Kidney tubule cell (primary cell): ENCODE data around the gene CHMP6.

Experiments used
- DNase-seq: peaks from one replicate; pipeline ENCODE4 v3.0.0-alpha.2; 2018; ENCODE audit warnings: low spot score

CHMP6 gene

DNA sequence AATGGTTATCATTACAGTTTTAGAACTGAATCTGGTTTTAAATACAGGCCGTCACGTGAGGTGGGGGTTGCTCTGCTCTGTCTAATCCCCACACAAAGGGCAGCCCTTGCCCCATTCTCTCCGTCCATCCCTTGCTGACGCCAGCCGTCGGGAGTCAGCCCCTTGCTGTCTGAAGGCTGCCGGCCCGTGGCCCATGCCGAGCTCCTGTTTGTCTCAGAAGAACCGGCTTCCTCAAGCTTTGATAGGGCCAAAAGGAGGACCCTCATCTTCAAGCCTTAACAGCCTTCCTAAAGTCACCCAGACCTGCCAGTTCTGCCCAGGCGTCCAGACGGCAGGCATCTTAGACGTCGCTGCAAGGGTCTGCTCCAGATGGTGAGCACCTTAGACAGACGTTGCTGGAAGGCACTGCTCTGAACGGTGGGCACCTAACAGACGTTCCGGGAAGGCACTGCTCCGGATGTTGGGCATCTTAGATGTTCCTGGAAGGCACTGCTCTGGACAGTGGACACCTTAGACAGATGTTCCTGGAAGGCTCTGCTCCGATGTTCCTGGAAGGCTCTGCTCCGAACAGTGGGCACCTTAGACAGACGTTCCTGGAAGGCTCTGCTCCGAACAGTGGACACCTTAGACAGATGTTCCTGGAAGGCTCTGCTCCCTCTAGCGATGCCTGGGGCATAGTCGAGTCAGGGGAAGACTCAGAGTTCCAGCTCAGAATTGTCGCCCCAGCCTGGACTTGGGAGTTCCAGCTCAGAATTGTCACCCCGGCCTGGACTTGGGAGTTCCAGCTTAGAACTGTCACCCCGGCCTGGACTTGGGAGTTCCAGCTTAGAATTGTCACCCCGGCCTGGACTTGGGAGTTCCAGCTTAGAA lies 35.1 kb upstream of the CHMP6 start:
- no peak for DNase-seq

GRCh38 chr17:80957461-80957941 lies 34.1 kb upstream of the CHMP6 start:
- DNase-seq, result no peak

DNA sequence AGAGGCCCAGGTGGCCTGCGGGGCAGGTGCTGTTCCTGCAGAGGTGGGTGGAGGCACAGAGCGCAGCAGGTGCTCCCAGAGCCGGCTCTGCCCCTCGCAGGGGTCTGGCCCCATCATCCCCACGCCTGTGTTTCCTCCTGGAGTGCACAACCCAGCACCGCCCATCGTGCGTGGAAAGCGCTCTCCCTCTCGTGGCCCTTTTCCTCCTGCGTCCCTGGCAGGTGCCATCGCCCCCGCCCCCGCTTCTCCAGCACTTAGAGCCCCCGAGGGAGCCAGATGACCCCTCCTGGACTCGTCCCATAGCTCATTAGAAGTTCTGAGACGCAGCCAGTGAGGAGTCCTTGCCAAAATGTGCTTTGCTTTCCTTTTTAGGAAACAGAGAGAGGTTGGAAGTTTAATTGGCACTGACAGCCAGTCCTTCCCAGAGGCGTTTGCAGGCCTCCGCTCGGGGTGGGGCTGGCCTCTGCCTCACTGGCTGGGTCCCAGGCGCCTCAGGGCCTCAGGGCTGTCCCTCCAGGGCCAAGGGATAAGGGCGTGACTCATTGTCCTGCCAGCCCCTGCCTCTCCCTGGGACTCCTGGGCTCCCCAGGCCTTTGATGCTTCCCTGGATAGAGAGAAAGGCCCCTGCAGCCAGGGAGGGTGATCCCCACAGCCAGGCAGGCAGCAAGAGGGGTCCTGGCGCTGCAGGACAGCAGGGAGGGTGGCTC lies 32.2 kb upstream of the CHMP6 start:
- no peak for DNase-seq

DNA sequence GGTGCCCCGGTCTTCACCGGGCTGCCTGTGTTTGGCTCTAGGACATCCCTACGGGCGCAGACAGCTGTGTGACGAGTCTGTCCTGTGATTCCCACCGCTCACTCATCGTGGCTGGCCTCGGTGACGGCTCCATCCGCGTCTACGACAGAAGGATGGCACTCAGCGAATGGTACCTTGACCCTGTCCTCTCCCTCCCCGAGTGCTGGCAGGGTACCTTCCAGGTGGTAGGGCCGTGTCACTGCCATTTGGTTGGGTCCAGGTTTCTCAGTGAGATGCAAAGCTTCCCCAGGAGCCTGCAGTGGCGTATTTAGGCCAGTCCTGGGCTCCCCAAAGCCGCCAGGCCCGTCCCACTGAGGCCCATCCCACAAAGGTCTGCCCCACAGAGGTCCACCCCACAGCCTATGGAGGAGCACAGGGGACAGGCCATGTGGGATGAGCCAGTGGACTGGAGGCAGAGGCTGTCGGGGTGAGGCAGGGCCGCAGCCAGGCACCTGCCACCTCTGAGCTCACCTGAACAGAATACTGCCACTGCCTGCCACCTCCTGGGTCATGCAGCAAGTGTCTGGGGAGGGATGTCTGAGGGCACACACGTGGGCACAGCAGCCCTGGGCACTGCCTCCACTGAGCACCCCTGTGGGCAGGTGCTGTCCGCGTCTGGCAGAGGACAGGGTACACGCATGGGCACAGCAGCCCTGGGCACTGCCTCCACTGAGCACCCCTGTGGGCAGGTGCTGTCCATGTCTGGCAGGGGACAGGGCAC lies 31.4 kb upstream of the CHMP6 start:
- no peak for DNase-seq

GRCh38 chr17:80960797-80961452 lies 30.7 kb upstream of the CHMP6 start:
- DNase-seq, result no peak

DNA sequence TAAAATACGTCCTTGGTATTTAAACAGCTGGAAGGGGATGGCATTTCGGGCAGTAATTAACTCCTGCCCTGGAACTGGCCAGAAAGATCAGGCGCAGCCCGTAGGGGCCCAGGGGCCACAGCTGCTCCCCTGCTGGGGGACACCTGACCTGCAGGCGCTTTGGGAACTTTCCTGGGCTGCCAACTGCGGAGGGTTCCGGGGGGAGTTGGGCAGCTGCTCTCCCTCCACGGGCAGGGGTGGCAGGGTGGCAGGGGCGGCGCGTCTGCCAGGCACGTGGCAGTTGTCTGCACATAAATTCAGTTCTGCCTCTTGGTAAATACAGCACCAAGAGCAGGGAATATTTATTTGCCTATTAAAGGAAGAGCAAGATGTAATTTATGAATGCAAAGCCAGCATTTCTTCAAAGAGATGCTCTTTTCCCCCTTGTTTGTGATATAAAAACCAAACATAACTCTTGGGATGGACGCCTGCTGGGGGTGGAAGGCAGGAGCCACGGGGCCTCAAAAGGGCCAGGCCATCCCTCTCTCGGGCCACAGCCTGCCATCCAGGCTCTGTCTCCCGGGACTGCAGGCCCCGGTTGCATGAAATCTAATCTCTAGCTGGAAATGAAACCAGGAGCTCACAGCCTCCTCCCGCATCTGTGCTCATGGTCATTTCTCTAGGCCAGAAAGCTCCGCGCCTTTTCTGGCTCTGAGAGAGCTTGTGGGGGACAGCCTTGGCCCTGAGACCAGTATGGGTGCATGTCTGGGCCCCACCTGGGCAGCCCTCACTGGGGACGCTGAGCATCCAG lies 29.9 kb upstream of the CHMP6 start:
- DNase-seq, result no peak

DNA sequence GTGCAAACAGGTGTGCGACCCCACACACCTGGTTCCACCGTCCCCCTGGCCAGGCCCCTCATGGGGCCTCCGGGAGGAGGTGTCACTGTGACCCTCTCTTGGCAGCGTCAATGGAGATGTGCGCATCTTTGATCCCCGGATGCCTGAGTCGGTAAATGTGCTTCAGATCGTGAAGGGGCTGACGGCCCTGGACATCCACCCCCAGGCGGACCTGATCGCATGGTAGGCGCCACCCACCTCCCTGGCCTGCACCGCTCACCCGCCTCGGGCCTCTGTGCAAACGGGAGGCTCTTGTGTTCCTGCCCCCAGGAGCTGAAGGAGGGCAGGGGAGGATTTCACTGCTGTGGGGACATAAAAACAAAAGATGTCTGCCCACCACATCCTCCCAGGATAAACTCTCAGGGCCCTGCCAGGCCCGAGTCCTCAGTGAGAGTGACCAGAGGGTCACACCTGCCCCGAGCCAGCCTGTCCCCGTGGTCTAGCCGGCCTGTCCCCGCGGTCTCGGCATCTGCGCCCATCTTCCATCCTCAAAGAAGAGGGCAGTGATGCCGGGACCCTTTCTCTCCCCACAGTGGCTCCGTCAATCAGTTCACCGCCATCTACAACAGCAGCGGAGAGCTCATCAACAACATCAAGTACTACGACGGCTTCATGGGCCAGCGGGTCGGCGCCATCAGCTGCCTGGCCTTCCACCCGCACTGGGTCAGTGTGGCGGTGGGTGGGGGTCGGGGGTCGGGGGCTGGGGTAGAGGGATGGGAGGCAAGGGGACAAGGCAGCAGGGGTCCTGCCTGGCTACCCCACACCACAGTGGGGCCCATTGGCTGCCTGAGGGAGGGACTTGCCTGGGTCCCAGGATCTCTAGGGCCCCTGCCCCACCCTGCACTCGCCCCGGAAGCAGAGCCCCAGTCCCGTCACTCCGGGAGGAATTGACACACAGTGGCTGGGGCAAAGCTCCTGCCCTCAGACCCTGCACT lies 29.0 kb upstream of the CHMP6 start:
- DNase-seq, result no peak

DNA sequence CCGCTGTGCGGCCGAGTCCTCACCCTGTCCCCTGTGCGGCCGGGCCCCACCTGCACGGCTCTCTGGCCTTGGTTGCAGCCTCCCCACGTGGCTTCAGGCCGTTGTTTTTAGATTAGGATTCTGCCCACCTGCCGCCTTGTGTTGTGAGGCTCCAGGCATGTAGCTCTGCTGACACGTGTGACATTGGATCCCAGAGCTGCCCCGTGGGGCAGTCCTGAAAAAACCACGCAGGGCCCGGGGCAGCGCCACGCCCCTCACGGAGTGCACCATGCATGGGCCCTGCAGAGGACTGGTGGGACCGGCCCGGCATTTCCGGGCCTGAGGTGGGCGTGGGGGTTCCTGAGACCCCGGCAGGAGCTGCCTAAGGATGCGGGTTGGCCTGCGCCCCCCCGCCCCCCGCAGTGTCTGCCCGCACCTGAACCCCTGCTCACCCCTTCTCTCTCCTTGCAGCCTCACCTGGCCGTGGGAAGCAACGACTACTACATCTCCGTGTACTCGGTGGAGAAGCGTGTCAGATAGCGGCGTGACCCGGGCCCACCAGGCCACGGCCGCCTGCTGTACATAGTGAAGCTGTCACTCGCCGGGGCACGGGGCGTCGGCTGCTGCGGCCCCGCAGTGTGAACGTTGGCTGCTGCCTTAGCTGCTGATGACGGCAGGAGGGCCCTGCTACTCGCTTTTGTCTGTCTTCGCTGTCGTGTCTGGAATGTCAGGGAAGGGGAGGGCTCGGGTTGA lies 27.7 kb upstream of the CHMP6 start:
- DNase-seq, result no peak

DNA sequence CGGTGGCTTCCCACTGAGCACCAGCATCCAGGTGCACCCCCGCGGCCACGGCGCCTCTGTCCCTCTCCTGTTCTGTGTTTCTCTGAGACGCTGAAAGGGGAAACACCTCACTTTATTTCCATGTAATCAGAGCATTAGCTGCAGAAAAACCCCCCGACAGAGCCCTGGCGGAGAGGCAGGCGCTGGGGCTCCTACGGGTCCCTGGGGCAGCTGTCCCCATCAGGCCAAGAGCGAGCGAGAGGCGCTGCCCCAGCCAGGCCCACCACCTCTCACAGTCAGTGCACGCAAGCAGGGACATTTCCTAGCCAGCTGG lies 27.1 kb upstream of the CHMP6 start:
- no peak for DNase-seq

DNA sequence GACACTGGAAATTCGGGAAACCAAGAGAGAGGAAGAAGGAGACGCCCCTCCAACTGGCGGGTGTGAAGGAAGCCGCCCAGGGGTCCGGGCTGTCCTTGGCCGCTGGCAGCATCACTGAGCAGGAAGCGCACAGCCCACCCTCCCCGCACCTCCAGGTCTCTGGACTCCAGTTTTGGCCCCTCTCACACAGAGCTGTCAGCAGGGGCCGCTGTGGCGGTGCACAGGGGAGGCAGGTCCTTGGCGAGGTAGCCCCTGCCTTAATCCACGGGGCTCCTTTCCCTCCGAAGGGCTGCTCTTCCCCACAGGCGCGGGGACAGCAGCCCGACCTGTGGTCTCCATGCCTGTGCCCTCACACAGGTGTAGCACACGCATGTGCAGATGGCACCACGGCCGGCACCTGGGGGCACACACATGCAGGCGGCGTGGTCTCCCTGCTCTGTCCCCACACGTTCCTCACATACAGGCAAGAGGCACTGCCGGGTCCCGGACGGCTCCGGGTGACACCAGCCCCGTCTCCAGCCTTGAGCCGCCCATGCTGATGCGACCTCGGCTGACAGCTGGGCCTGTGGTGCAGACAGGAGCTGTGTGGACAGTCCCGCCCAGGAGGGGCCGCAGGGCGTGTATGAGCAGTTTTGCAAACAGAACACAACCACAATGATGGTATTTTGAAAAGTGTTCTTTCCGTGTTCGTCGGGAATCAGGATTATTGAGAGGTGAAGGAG lies 26.6 kb upstream of the CHMP6 start:
- DNase-seq, result no peak

- DNase-seq, result no peak
Observed at GRCh38 chr17:80965606-80966005, 26.0 kb upstream of the CHMP6 start.

- DNase-seq, result no peak
Observed at GRCh38 chr17:80967404-80967872, 24.2 kb upstream of the CHMP6 start.

DNA sequence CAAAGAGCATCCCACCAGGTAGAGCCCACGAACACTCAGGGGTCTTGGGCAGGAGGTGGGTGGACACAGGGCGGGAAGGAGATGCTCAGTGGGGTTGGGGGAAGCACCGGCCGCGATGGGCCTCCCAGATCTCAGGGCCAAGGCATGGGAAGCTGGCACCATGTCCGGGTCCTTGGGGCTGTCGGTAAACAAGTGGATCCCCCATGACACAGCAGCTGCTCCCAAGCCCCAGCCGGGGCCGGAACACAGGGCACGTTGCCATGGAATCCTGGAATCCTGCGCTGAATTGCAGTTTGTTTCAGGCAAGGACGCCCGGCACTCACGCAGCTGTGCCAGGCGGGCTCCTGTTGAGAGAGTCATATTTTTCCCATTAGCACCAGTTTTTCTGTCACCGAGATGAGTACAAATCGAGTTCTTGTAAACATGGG lies 23.0 kb upstream of the CHMP6 start:
- no peak for DNase-seq

- DNase-seq, result no peak
Observed at GRCh38 chr17:80969030-80969673, 22.5 kb upstream of the CHMP6 start.

- DNase-seq, result no peak
Observed at GRCh38 chr17:80969674-80970043, 22.0 kb upstream of the CHMP6 start.

GRCh38 chr17:80970044-80970761 lies 21.4 kb upstream of the CHMP6 start:
- peak; percentile 32 for DNase-seq
